Measurements from ENCODE around the gene POLR2F. TPM values are rescaled to one million over a fixed set of nuclear protein-coding genes. Genes with fewer than 3 reads are reported as not detected.

The POLR2F gene
- total RNA-seq, 1 experiment from 2014 or later, result 138 TPM

GRCh38 chr22:38014083-38014482 lies 60.6 kb downstream of the POLR2F start:
- no peak overlapping the region for H3K27ac Mint-ChIP-seq
- 0 out of 2 replicates have a peak, but pooled peaks cover 4% of the 10 kb centered on the region for H3K4me1 Mint-ChIP-seq

GRCh38 chr22:38016182-38017151 lies 63.0 kb downstream of the POLR2F start:
- H3K36me3 Mint-ChIP-seq, result no peaks in the 10 kb centered on the region
- H3K27me3 Mint-ChIP-seq (ENCODE audit: low read depth), result peaks cover 15% of the 10 kb centered on the region
- DNase-seq (ENCODE audit: low spot score), result no peak
- no peaks in the 10 kb centered on the region for H3K9me3 Mint-ChIP-seq
- peak; percentile 76 for ATAC-seq
- no peak overlapping the region for H3K4me3 Mint-ChIP-seq
- ChIA-PET CTCF (interaction anchor here (1.0 to 2.0 kb wide), 8 partner anchors 11 to 82 kb away, joined by 3 to 11 read pairs (median 6); no protein-coding TSS in a partner anchor), POLR2A (no interaction called here)
- 0 out of 2 replicates have a peak, but pooled peaks cover 4% of the 10 kb centered on the region for H3K4me1 Mint-ChIP-seq
- no peak overlapping the region for H3K27ac Mint-ChIP-seq
- TF ChIP-seq ZNF138 (CRISPR knock-in tag; conservative IDR thresholded peaks at IDR 0.05), result no peak
- TF ChIP-seq GRHL2 (CRISPR knock-in tag; IDR thresholded peaks at IDR 0.05; ENCODE audit: insufficient replicate concordance, severe bottlenecking), result no peak
- TF ChIP-seq HMGA2 (CRISPR knock-in tag; IDR thresholded peaks at IDR 0.05), result no peak
- TF ChIP-seq E2F5 (CRISPR knock-in tag; IDR thresholded peaks at IDR 0.05), result no peak
- no peak for TF ChIP-seq CREB1 (CRISPR knock-in tag; IDR thresholded peaks at IDR 0.05)
- TF ChIP-seq TP53 (CRISPR knock-in tag; IDR thresholded peaks at IDR 0.05), result no peak
- no peak for TF ChIP-seq MXD4 (CRISPR knock-in tag; IDR thresholded peaks at IDR 0.05; ENCODE audit: borderline replicate concordance)
- no peak for TF ChIP-seq ZNF232 (CRISPR knock-in tag; IDR thresholded peaks at IDR 0.05)
- TF ChIP-seq, protein P1, sequence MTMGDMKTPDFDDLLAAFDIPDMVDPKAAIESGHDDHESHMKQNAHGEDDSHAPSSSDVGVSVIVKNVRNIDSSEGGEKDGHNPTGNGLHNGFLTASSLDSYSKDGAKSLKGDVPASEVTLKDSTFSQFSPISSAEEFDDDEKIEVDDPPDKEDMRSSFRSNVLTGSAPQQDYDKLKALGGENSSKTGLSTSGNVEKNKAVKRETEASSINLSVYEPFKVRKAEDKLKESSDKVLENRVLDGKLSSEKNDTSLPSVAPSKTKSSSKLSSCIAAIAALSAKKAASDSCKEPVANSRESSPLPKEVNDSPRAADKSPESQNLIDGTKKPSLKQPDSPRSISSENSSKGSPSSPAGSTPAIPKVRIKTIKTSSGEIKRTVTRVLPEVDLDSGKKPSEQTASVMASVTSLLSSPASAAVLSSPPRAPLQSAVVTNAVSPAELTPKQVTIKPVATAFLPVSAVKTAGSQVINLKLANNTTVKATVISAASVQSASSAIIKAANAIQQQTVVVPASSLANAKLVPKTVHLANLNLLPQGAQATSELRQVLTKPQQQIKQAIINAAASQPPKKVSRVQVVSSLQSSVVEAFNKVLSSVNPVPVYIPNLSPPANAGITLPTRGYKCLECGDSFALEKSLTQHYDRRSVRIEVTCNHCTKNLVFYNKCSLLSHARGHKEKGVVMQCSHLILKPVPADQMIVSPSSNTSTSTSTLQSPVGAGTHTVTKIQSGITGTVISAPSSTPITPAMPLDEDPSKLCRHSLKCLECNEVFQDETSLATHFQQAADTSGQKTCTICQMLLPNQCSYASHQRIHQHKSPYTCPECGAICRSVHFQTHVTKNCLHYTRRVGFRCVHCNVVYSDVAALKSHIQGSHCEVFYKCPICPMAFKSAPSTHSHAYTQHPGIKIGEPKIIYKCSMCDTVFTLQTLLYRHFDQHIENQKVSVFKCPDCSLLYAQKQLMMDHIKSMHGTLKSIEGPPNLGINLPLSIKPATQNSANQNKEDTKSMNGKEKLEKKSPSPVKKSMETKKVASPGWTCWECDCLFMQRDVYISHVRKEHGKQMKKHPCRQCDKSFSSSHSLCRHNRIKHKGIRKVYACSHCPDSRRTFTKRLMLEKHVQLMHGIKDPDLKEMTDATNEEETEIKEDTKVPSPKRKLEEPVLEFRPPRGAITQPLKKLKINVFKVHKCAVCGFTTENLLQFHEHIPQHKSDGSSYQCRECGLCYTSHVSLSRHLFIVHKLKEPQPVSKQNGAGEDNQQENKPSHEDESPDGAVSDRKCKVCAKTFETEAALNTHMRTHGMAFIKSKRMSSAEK (CRISPR knock-in tag; IDR thresholded peaks at IDR 0.05; ENCODE audit: borderline replicate concordance), result no peak
- TF ChIP-seq ZNF396 (CRISPR knock-in tag; IDR thresholded peaks at IDR 0.05; ENCODE audit: borderline replicate concordance), result no peak
- TF ChIP-seq CBFB (CRISPR knock-in tag; IDR thresholded peaks at IDR 0.05; ENCODE audit: low read depth), result no peak
- TF ChIP-seq FOXJ3 (CRISPR knock-in tag; IDR thresholded peaks at IDR 0.05; ENCODE audit: borderline replicate concordance), result no peak
- no peak for TF ChIP-seq FOXP1 (CRISPR knock-in tag; IDR thresholded peaks at IDR 0.05; ENCODE audit: borderline replicate concordance)
- no peak for TF ChIP-seq NFE2L1 (CRISPR knock-in tag; IDR thresholded peaks at IDR 0.05)
- TF ChIP-seq ETV6 (CRISPR knock-in tag; IDR thresholded peaks at IDR 0.05), result no peak
- TF ChIP-seq IRF1 (CRISPR knock-in tag; IDR thresholded peaks at IDR 0.05), result no peak
- TF ChIP-seq TCF7 (CRISPR knock-in tag; IDR thresholded peaks at IDR 0.05; ENCODE audit: low read depth), result no peak
- no peak for TF ChIP-seq MYBL2 (CRISPR knock-in tag; IDR thresholded peaks at IDR 0.05)
- no peak for TF ChIP-seq SMAD4 (CRISPR knock-in tag; IDR thresholded peaks at IDR 0.05)
- TF ChIP-seq ELF4 (CRISPR knock-in tag; IDR thresholded peaks at IDR 0.05; ENCODE audit: low read depth), result no peak

More at GRCh38 chr22:38014083-38014482, 60.6 kb downstream of the POLR2F start:
- Mint-ChIP-seq H3K36me3 (no peaks in the 10 kb centered on the region), H3K4me3 (no peak overlapping the region), H3K9me3 (no peaks in the 10 kb centered on the region), H3K27me3 (ENCODE audit: low read depth) (peaks cover 10% of the 10 kb centered on the region)
- DNase-seq (ENCODE audit: low spot score) (no peak), ATAC-seq (no peak)
- ChIA-PET POLR2A (no interaction called here), CTCF (interaction anchor here (1.6 kb wide), 1 partner anchor 18 kb away, joined by 3 read pairs; no protein-coding TSS in a partner anchor)
- no peak for TF ChIP-seq TCF7 (CRISPR knock-in tag; IDR thresholded peaks at IDR 0.05; ENCODE audit: low read depth)
- TF ChIP-seq, protein P2, sequence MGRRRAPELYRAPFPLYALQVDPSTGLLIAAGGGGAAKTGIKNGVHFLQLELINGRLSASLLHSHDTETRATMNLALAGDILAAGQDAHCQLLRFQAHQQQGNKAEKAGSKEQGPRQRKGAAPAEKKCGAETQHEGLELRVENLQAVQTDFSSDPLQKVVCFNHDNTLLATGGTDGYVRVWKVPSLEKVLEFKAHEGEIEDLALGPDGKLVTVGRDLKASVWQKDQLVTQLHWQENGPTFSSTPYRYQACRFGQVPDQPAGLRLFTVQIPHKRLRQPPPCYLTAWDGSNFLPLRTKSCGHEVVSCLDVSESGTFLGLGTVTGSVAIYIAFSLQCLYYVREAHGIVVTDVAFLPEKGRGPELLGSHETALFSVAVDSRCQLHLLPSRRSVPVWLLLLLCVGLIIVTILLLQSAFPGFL (CRISPR knock-in tag; IDR thresholded peaks at IDR 0.05; ENCODE audit: borderline replicate concordance), result no peak
- TF ChIP-seq, protein P3, sequence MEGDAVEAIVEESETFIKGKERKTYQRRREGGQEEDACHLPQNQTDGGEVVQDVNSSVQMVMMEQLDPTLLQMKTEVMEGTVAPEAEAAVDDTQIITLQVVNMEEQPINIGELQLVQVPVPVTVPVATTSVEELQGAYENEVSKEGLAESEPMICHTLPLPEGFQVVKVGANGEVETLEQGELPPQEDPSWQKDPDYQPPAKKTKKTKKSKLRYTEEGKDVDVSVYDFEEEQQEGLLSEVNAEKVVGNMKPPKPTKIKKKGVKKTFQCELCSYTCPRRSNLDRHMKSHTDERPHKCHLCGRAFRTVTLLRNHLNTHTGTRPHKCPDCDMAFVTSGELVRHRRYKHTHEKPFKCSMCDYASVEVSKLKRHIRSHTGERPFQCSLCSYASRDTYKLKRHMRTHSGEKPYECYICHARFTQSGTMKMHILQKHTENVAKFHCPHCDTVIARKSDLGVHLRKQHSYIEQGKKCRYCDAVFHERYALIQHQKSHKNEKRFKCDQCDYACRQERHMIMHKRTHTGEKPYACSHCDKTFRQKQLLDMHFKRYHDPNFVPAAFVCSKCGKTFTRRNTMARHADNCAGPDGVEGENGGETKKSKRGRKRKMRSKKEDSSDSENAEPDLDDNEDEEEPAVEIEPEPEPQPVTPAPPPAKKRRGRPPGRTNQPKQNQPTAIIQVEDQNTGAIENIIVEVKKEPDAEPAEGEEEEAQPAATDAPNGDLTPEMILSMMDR (IDR thresholded peaks at IDR 0.05), result no peak
- TF ChIP-seq, protein P4, sequence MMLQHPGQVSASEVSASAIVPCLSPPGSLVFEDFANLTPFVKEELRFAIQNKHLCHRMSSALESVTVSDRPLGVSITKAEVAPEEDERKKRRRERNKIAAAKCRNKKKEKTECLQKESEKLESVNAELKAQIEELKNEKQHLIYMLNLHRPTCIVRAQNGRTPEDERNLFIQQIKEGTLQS (CRISPR knock-in tag; conservative IDR thresholded peaks at IDR 0.05), result no peak

Measured in WTC11 (cell line).